Endothelial cell of umbilical vein (primary cell): Measurements from ENCODE around the gene OR4D5. TPM values are rescaled to one million over a fixed set of nuclear protein-coding genes. Genes with fewer than 3 reads are reported as not detected.

ENCODE experiments used
- BruUV-seq: library from RNA; stranded (reverse); fragments of 400-500 nt; replicated peaks from 2 replicates; lab custom pipeline; 2021; lab: Mats Ljungman, UMichigan
- CTCF ChIA-PET: fragments of 300-600, 350-600 bp; sonication (Branson Sonifier 250); formaldehyde crosslinking; loops from one replicate; lab custom pipeline; 2021; ENCODE audit warnings: antibody characterized with exemption, inconsistent platforms; lab: Charles Lee
- POLR2A ChIA-PET: fragments of 300-600, 350-600 bp; sonication (Branson Sonifier 250); formaldehyde crosslinking; loops from one replicate; lab custom pipeline; 2021; ENCODE audit warnings: antibody characterized with exemption, inconsistent platforms; lab: Charles Lee
- DNase-seq: peaks from one replicate; pipeline ENCODE4 v3.0.0-alpha.2; 2011; ENCODE audit warnings: low read depth, low spot score
- FAIRE-seq: peaks from 2 replicates; lab custom pipeline; 2011; peaks lifted over from hg19 to GRCh38; lab: Jason Lieb, UNC
- H2AFZ ChIP-seq: 2 replicates; pipeline ENCODE4 v1.6.0; 2012; ENCODE audit warnings: low read depth, low read length, control low read depth, inconsistent platforms
- H3K27ac ChIP-seq: 2 replicates; pipeline ENCODE4 v1.5.1; 2011; ENCODE audit warnings: low read depth, mild to moderate bottlenecking, control low read depth, low read length, moderate library complexity; ENCODE audit not compliant: insufficient read depth
- H3K27me3 ChIP-seq, 2 experiments: 2 replicates each; pipeline versions ENCODE4 v1.6.0 to v1.6.1; 2011; ENCODE audit warnings: low read length in 2 of 2, mixed read lengths in 1 of 2; ENCODE audit not compliant: control insufficient read depth in 2 of 2, insufficient read depth in 2 of 2
- H3K36me3 ChIP-seq, 2 experiments: 2 replicates in 1 of 2; 3 replicates in 1 of 2; pipeline ENCODE4 v1.5.1; 2011; ENCODE audit warnings: low read length in 2 of 2, mild to moderate bottlenecking in 1 of 2, moderate library complexity in 1 of 2; ENCODE audit not compliant: control insufficient read depth in 2 of 2, insufficient read depth in 2 of 2; ENCODE audit errors: extremely low read depth in 1 of 2
- H3K4me1 ChIP-seq: 3 replicates; pipeline ENCODE4 v1.5.1; 2011; ENCODE audit warnings: mild to moderate bottlenecking, low read length; ENCODE audit not compliant: control insufficient read depth, insufficient read depth; ENCODE audit errors: extremely low read depth
- H3K4me2 ChIP-seq: 2 replicates; pipeline ENCODE4 v1.6.1; 2011; ENCODE audit warnings: low read length, control low read depth, mixed read lengths; ENCODE audit not compliant: insufficient read depth
- H3K4me3 ChIP-seq, 3 experiments: fragments of 200-600 bp in 1 of 3; sonication (generic), shearing (Covaris generic) in 1 of 3; replicated peaks in 1 of 3; 2 replicates each; pipeline ENCODE4 v1.5.1; 2011 to 2016; ENCODE audit warnings: control low read depth in 3 of 3, low read length in 3 of 3, mild to moderate bottlenecking in 2 of 3, inconsistent platforms in 1 of 3, low read depth in 1 of 3, moderate library complexity in 1 of 3; ENCODE audit not compliant: insufficient read depth in 1 of 3
- H3K79me2 ChIP-seq: 2 replicates; pipeline ENCODE4 v1.6.0; 2012; ENCODE audit warnings: low read length, inconsistent platforms; ENCODE audit not compliant: control insufficient read depth, insufficient read depth
- H3K9ac ChIP-seq: replicated peaks from 2 replicates; pipeline ENCODE3; 2011; ENCODE audit warnings: low read length, control low read depth; ENCODE audit not compliant: insufficient read depth; ENCODE audit errors: extremely low read depth
- H3K9me1 ChIP-seq: replicated peaks from 3 replicates; pipeline ENCODE4 v1.6.0; 2011; ENCODE audit warnings: mild to moderate bottlenecking, low read length; ENCODE audit not compliant: control insufficient read depth, insufficient read depth; ENCODE audit errors: extremely low read depth
- H3K9me3 ChIP-seq: replicated peaks from 2 replicates; pipeline ENCODE4 v1.5.1; 2012; ENCODE audit warnings: low read length, inconsistent platforms; ENCODE audit not compliant: control insufficient read depth, insufficient read depth
- H4K20me1 ChIP-seq: replicated peaks from 2 replicates; pipeline ENCODE3; 2011; ENCODE audit warnings: mild to moderate bottlenecking, low read length; ENCODE audit not compliant: control insufficient read depth, insufficient read depth; ENCODE audit errors: extremely low read depth
- EZH2 ChIP-seq: IDR thresholded peaks from 2 replicates; pipeline ENCODE4 v1.6.1; 2012; ENCODE audit warnings: borderline replicate concordance, low read depth, mild to moderate bottlenecking, moderate library complexity, low read length, inconsistent platforms; ENCODE audit not compliant: severe bottlenecking
- FOS ChIP-seq: IDR thresholded peaks from 2 replicates; pipeline ENCODE4 v1.6.1; 2011; ENCODE audit warnings: mild to moderate bottlenecking, low read length, moderate library complexity, borderline replicate concordance; ENCODE audit not compliant: insufficient read depth
- GATA2 ChIP-seq: IDR thresholded peaks from 2 replicates; pipeline ENCODE4 v1.7.0; 2011; ENCODE audit warnings: low read depth, mild to moderate bottlenecking, moderate library complexity, mixed read lengths, low read length; ENCODE audit not compliant: insufficient read length, insufficient read depth
- JUN ChIP-seq: IDR thresholded peaks from 2 replicates; pipeline ENCODE4 v1.6.1; 2011; ENCODE audit warnings: borderline replicate concordance, low read depth; ENCODE audit not compliant: insufficient read length, insufficient read depth
- MYC ChIP-seq: IDR thresholded peaks from one replicate; pipeline ENCODE4 v1.6.1; 2011; ENCODE audit warnings: mild to moderate bottlenecking, low read depth, low read length
- POLR2A ChIP-seq: IDR thresholded peaks from 2 replicates; pipeline ENCODE4 v1.6.1; 2012; ENCODE audit warnings: low read depth, mild to moderate bottlenecking, control low read depth, low read length
- POLR2AphosphoS5 ChIP-seq: IDR thresholded peaks from 2 replicates; pipeline ENCODE4 v1.6.1; 2012; ENCODE audit warnings: low read depth, mild to moderate bottlenecking, control low read depth, low read length, moderate library complexity; ENCODE audit not compliant: insufficient read depth
- dilution Hi-C: fragments of 300-500 bp; cut with MboI; formaldehyde crosslinking; loops from one replicate; pipeline ENCODE4 v1.15.0; 2019; ENCODE audit warnings: low sequenced_read_pairs; ENCODE audit not compliant: extremely low pct_ligation_motif_present
- intact Hi-C: fragments of 100-400 bp; cut with micrococcal nuclease; formaldehyde crosslinking; loops from one replicate; pipeline ENCODE4 v1.10.0; 2022
- polyA plus RNA-seq, 4 experiments: library from polyadenylated mRNA; depleted of rRNA in 3 of 4; stranded (reverse) in 3 of 4; unstranded in 1 of 4; fragments of >200 nt; gene quantifications; 2 replicates each; pipeline versions ENCODE4 v1.2.1 to v1.2.3, GENCODE V29; 2011 to 2012; ENCODE audit warnings: missing spikeins in 1 of 4
- total RNA-seq: library from RNA; stranded (reverse); gene quantifications from 2 replicates; pipeline ENCODE4 v1.2.3, GENCODE V29; 2021
- TF ChIP-seq, protein P1 (sequence below): IDR thresholded peaks from 2 replicates; pipeline ENCODE4 v1.6.1; 2011; ENCODE audit not compliant: insufficient read depth, insufficient read length
- TF ChIP-seq, protein P2 (sequence below), 2 donors: IDR thresholded peaks; 1 replicate in 1 of 2; 2 replicates in 1 of 2; pipeline ENCODE4 v1.5.1; 2011; ENCODE audit warnings: low read length in 2 of 2, mild to moderate bottlenecking in 2 of 2, moderate library complexity in 2 of 2, control low read depth in 1 of 2, inconsistent platforms in 1 of 2, low read depth in 1 of 2; ENCODE audit not compliant: insufficient read depth in 1 of 2; ENCODE audit errors: extremely low read depth in 1 of 2

Gene OR4D5
- total and polyA plus RNA-seq, 2 donors (not counting 3 experiments of a cell fraction or from before 2014, with no cell fraction given): not detected

DNA sequence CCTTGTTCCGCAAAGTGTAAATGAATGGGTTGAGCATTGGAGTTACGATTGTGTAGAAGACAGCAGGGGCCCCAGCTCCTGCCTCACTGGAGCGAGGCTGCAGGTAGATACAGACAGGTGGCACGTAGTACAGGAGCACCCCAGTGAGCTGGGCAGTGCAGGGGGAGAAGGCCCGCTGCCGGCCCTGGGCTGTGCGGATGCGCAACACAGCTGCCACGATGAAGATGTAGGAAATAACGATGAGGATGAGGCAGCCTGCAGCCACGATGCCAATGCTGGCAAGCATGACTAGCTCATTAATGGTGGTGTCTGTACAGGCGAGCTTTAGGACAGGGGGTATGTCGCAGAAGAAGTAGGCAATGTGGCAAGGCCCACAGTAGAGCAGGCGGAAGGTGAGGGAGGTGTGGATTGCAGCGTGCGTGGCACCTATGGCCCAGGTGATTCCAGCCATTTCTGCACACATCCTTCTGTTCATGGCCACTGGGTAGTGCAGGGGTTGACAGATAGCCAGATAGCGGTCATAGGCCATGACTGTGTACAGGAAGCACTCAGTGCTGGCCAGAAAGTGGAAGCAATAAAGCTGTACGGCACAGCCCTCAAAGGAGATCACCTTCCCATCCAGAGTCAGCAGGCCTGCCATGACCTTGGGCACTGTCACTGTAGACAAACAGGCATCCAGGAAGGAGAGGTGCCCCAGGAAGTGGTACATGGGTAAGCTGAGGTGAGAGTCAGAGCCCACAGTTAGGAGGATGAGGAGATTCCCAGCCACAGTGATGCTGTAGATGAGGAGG is 37.5 kb downstream of the OR4D5 start:
- H3K27me3 ChIP-seq: no peaks in the 10 kb centered on the region
- H2AFZ ChIP-seq: no peak overlapping the region
- DNase-seq (no peak), FAIRE-seq (no peak)
- no peak overlapping the region for H3K4me3 ChIP-seq
- TF ChIP-seq POLR2A: no peak
- TF ChIP-seq, protein P1, sequence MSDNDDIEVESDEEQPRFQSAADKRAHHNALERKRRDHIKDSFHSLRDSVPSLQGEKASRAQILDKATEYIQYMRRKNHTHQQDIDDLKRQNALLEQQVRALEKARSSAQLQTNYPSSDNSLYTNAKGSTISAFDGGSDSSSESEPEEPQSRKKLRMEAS: no peak
- TF ChIP-seq EZH2: no peak
- no peak for TF ChIP-seq MYC
- TF ChIP-seq, protein P2, sequence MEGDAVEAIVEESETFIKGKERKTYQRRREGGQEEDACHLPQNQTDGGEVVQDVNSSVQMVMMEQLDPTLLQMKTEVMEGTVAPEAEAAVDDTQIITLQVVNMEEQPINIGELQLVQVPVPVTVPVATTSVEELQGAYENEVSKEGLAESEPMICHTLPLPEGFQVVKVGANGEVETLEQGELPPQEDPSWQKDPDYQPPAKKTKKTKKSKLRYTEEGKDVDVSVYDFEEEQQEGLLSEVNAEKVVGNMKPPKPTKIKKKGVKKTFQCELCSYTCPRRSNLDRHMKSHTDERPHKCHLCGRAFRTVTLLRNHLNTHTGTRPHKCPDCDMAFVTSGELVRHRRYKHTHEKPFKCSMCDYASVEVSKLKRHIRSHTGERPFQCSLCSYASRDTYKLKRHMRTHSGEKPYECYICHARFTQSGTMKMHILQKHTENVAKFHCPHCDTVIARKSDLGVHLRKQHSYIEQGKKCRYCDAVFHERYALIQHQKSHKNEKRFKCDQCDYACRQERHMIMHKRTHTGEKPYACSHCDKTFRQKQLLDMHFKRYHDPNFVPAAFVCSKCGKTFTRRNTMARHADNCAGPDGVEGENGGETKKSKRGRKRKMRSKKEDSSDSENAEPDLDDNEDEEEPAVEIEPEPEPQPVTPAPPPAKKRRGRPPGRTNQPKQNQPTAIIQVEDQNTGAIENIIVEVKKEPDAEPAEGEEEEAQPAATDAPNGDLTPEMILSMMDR (IDR thresholded peaks at IDR 0.05; ENCODE audit: extremely low read depth in 1 of 2, insufficient read depth in 1 of 2, low read depth in 1 of 2, low read length in 2 of 2): no peak
- no peak for TF ChIP-seq FOS
- TF ChIP-seq JUN: no peak
- no peak for TF ChIP-seq POLR2AphosphoS5
- TF ChIP-seq GATA2: no peak
- no peak overlapping the region for H3K4me2 ChIP-seq
- no peaks in the 10 kb centered on the region for H3K9me1 ChIP-seq
- H3K4me1 ChIP-seq: peaks cover 24% of the 10 kb centered on the region
- intact Hi-C loops: no loop called here
- no TSS peak for BruUV-seq
- H4K20me1 ChIP-seq: no peaks in the 10 kb centered on the region
- H3K27ac ChIP-seq: no peak overlapping the region
- no peaks in the 10 kb centered on the region for H3K36me3 ChIP-seq
- ChIA-PET CTCF (no interaction called here), POLR2A (no interaction called here)
- dilution Hi-C loops: no loop called here
- H3K9me3 ChIP-seq: no peaks in the 10 kb centered on the region
- H3K9ac ChIP-seq: no peak overlapping the region
- H3K79me2 ChIP-seq: no peaks in the 10 kb centered on the region
